Measurements from ENCODE around the gene DLEC1.
A peak's percentile ranks its signal among the peaks of the same experiment; 100 is the strongest.
"Not testable (repeated sequence)": the region's sequence is repeated elsewhere in the genome, so short reads cannot be mapped to it uniquely, and the experiment has no call there.

Gene DLEC1

GRCh38 chr3:38030126-38031021, 8.6 kb upstream of the DLEC1 start:
- Histone ChIP-seq H3K36me3 (ENCODE audit: control insufficient read depth, insufficient read depth, low read length) (no peaks in the 10 kb centered on the region), H3K4me3 (ENCODE audit: low read length) (peak overlapping the region; percentile 60; the same call in 1 of the 2 replicates), H3K9me3 (ENCODE audit: control insufficient read depth, insufficient read depth, low read length) (no peaks in the 10 kb centered on the region), H3K27me3 (ENCODE audit: control insufficient read depth, insufficient read depth, low read length) (peaks cover 20% of the 10 kb centered on the region; the same call in 1 of the 2 replicates), H3K27ac (ENCODE audit: low read length) (no peak overlapping the region), H3K4me1 (ENCODE audit: control insufficient read depth, insufficient read depth, low read length) (peaks cover 5% of the 10 kb centered on the region; the same call in 1 of the 2 replicates)
- no peak for DNase-seq (ENCODE audit: low read depth, low spot score)
- no CpG with 5 or more reads among the region's 8 CpGs for WGBS (ENCODE audit: insufficient coverage, insufficient read length)

GRCh38 chr3:38031022-38031994, 7.7 kb upstream of the DLEC1 start:
- WGBS (ENCODE audit: insufficient coverage, insufficient read length): no CpG with 5 or more reads among the region's 9 CpGs
- no peak for DNase-seq (ENCODE audit: low read depth, low spot score)
- H3K36me3 ChIP-seq (ENCODE audit: control insufficient read depth, insufficient read depth, low read length): no peaks in the 10 kb centered on the region
- peaks cover 5% of the 10 kb centered on the region; the same call in 1 of the 2 replicates for H3K4me1 ChIP-seq (ENCODE audit: control insufficient read depth, insufficient read depth, low read length)
- peaks cover 20% of the 10 kb centered on the region; the same call in 1 of the 2 replicates for H3K27me3 ChIP-seq (ENCODE audit: control insufficient read depth, insufficient read depth, low read length)
- H3K4me3 ChIP-seq (ENCODE audit: low read length): no peak overlapping the region
- H3K27ac ChIP-seq (ENCODE audit: low read length): no peak overlapping the region
- H3K9me3 ChIP-seq (ENCODE audit: control insufficient read depth, insufficient read depth, low read length): no peaks in the 10 kb centered on the region

GRCh38 chr3:38032328-38032865, 6.6 kb upstream of the DLEC1 start:
- no CpG with 5 or more reads among the region's 1 CpG for WGBS (ENCODE audit: insufficient coverage, insufficient read length)
- H3K9me3 ChIP-seq (ENCODE audit: control insufficient read depth, insufficient read depth, low read length): no peaks in the 10 kb centered on the region
- H3K4me3 ChIP-seq (ENCODE audit: low read length): no peak overlapping the region
- DNase-seq (ENCODE audit: low read depth, low spot score): no peak
- no peak overlapping the region for H3K27ac ChIP-seq (ENCODE audit: low read length)
- no peaks in the 10 kb centered on the region for H3K36me3 ChIP-seq (ENCODE audit: control insufficient read depth, insufficient read depth, low read length)
- H3K27me3 ChIP-seq (ENCODE audit: control insufficient read depth, insufficient read depth, low read length): peaks cover 20% of the 10 kb centered on the region; the same call in 1 of the 2 replicates
- H3K4me1 ChIP-seq (ENCODE audit: control insufficient read depth, insufficient read depth, low read length): peaks cover 9% of the 10 kb centered on the region

- no CpG with 5 or more reads among the region's 7 CpGs for WGBS (ENCODE audit: insufficient coverage, insufficient read length)
- H3K27me3 ChIP-seq (ENCODE audit: control insufficient read depth, insufficient read depth, low read length): peaks cover 10% of the 10 kb centered on the region; the same call in 1 of the 2 replicates
- DNase-seq (ENCODE audit: low read depth, low spot score); H3K36me3 ChIP-seq (ENCODE audit: control insufficient read depth, insufficient read depth, low read length); H3K27ac ChIP-seq (ENCODE audit: low read length); H3K9me3 ChIP-seq (ENCODE audit: control insufficient read depth, insufficient read depth, low read length); H3K4me3 ChIP-seq (ENCODE audit: low read length); H3K4me1 ChIP-seq (ENCODE audit: control insufficient read depth, insufficient read depth, low read length): not testable (repeated sequence)
These were observed 5.4 kb upstream of the DLEC1 start for GRCh38 chr3:38033586-38033985.

- H3K4me3 ChIP-seq (ENCODE audit: low read length); H3K9me3 ChIP-seq (ENCODE audit: control insufficient read depth, insufficient read depth, low read length); H3K27me3 ChIP-seq (ENCODE audit: control insufficient read depth, insufficient read depth, low read length); H3K36me3 ChIP-seq (ENCODE audit: control insufficient read depth, insufficient read depth, low read length); DNase-seq (ENCODE audit: low read depth, low spot score); H3K4me1 ChIP-seq (ENCODE audit: control insufficient read depth, insufficient read depth, low read length); H3K27ac ChIP-seq (ENCODE audit: low read length): not testable (repeated sequence)
- WGBS (ENCODE audit: insufficient coverage, insufficient read length): no CpG with 5 or more reads among the region's 9 CpGs
These were observed 4.7 kb upstream of the DLEC1 start for GRCh38 chr3:38034335-38034734.

GRCh38 chr3:38036286-38036685, 2.7 kb upstream of the DLEC1 start:
- Histone ChIP-seq H3K4me3 (ENCODE audit: low read length) (no peak overlapping the region), H3K4me1 (ENCODE audit: control insufficient read depth, insufficient read depth, low read length) (peaks cover 7% of the 10 kb centered on the region), H3K27me3 (ENCODE audit: control insufficient read depth, insufficient read depth, low read length) (peaks cover 10% of the 10 kb centered on the region; the same call in 1 of the 2 replicates), H3K9me3 (ENCODE audit: control insufficient read depth, insufficient read depth, low read length) (no peaks in the 10 kb centered on the region), H3K36me3 (ENCODE audit: control insufficient read depth, insufficient read depth, low read length) (no peaks in the 10 kb centered on the region), H3K27ac (ENCODE audit: low read length) (no peak overlapping the region)
- DNase-seq (ENCODE audit: low read depth, low spot score): no peak
- WGBS (ENCODE audit: insufficient coverage, insufficient read length): no CpG with 5 or more reads among the region's 5 CpGs

GRCh38 chr3:38036906-38037305, 2.1 kb upstream of the DLEC1 start:
- H3K27ac ChIP-seq (ENCODE audit: low read length): no peak overlapping the region
- peaks cover 7% of the 10 kb centered on the region for H3K4me1 ChIP-seq (ENCODE audit: control insufficient read depth, insufficient read depth, low read length)
- H3K9me3 ChIP-seq (ENCODE audit: control insufficient read depth, insufficient read depth, low read length): no peaks in the 10 kb centered on the region
- peaks cover 10% of the 10 kb centered on the region; the same call in 1 of the 2 replicates for H3K27me3 ChIP-seq (ENCODE audit: control insufficient read depth, insufficient read depth, low read length)
- H3K36me3 ChIP-seq (ENCODE audit: control insufficient read depth, insufficient read depth, low read length): no peaks in the 10 kb centered on the region
- no CpG with 5 or more reads among the region's 3 CpGs for WGBS (ENCODE audit: insufficient coverage, insufficient read length)
- no peak overlapping the region for H3K4me3 ChIP-seq (ENCODE audit: low read length)
- DNase-seq (ENCODE audit: low read depth, low spot score): no peak

- H3K4me3 ChIP-seq (ENCODE audit: low read length): no peak overlapping the region
- H3K9me3 ChIP-seq (ENCODE audit: control insufficient read depth, insufficient read depth, low read length): no peaks in the 10 kb centered on the region
- peaks cover 7% of the 10 kb centered on the region for H3K4me1 ChIP-seq (ENCODE audit: control insufficient read depth, insufficient read depth, low read length)
- no CpG with 5 or more reads among the region's 5 CpGs for WGBS (ENCODE audit: insufficient coverage, insufficient read length)
- no peaks in the 10 kb centered on the region for H3K36me3 ChIP-seq (ENCODE audit: control insufficient read depth, insufficient read depth, low read length)
- no peak overlapping the region for H3K27ac ChIP-seq (ENCODE audit: low read length)
- DNase-seq (ENCODE audit: low read depth, low spot score): no peak
- H3K27me3 ChIP-seq (ENCODE audit: control insufficient read depth, insufficient read depth, low read length): peaks cover 10% of the 10 kb centered on the region; the same call in 1 of the 2 replicates
These were observed 529 bp upstream of the DLEC1 start for GRCh38 chr3:38038447-38038911.

GRCh38 chr3:38039899-38040261, 872 bp downstream of the DLEC1 start:
- no peak for DNase-seq (ENCODE audit: low read depth, low spot score)
- Histone ChIP-seq H3K4me1 (ENCODE audit: control insufficient read depth, insufficient read depth, low read length) (peaks cover 7% of the 10 kb centered on the region), H3K36me3 (ENCODE audit: control insufficient read depth, insufficient read depth, low read length) (no peaks in the 10 kb centered on the region), H3K27ac (ENCODE audit: low read length) (no peak overlapping the region), H3K27me3 (ENCODE audit: control insufficient read depth, insufficient read depth, low read length) (peaks cover 10% of the 10 kb centered on the region; the same call in 1 of the 2 replicates), H3K9me3 (ENCODE audit: control insufficient read depth, insufficient read depth, low read length) (no peaks in the 10 kb centered on the region), H3K4me3 (ENCODE audit: low read length) (no peak overlapping the region; the same call in 1 of the 2 replicates)
- WGBS (ENCODE audit: insufficient coverage, insufficient read length): no CpG with 5 or more reads among the region's 11 CpGs

- peaks cover 7% of the 10 kb centered on the region for H3K4me1 ChIP-seq (ENCODE audit: control insufficient read depth, insufficient read depth, low read length)
- H3K9me3 ChIP-seq (ENCODE audit: control insufficient read depth, insufficient read depth, low read length): no peaks in the 10 kb centered on the region
- H3K27ac ChIP-seq (ENCODE audit: low read length): no peak overlapping the region
- H3K27me3 ChIP-seq (ENCODE audit: control insufficient read depth, insufficient read depth, low read length): peaks cover 10% of the 10 kb centered on the region; the same call in 1 of the 2 replicates
- H3K36me3 ChIP-seq (ENCODE audit: control insufficient read depth, insufficient read depth, low read length): no peaks in the 10 kb centered on the region
- DNase-seq (ENCODE audit: low read depth, low spot score): no peak
- WGBS (ENCODE audit: insufficient coverage, insufficient read length): no CpG with 5 or more reads among the region's 5 CpGs
- H3K4me3 ChIP-seq (ENCODE audit: low read length): no peak overlapping the region
These were observed 1.4 kb downstream of the DLEC1 start for GRCh38 chr3:38040401-38040800.

All from iPS DF 6.9 (cell line).